GM23248 (cell line): ENCODE results near the gene SLC25A29. TPM values are rescaled to one million over a fixed set of nuclear protein-coding genes. Genes with fewer than 3 reads are reported as not detected.
"Not testable (repeated sequence)": the region's sequence is repeated elsewhere in the genome, so short reads cannot be mapped to it uniquely, and the experiment has no call there.

Experiments
- DNase-seq: peaks from one replicate; pipeline ENCODE4 v3.0.0-alpha.2; 2015
- H2AFZ ChIP-seq: fragments of 200-600 bp; sonication (generic); 2 replicates; pipeline ENCODE4 v1.6.1; 2016; ENCODE audit warnings: antibody characterized with exemption
- H3F3A ChIP-seq: fragments of 200-600 bp; sonication (generic); 2 replicates; pipeline ENCODE4 v1.6.1; 2016; ENCODE audit warnings: mild to moderate bottlenecking, antibody characterized with exemption, mixed run types; ENCODE audit not compliant: insufficient read depth
- H3K27ac ChIP-seq: fragments of 200-600 bp; sonication (generic); 2 replicates; pipeline ENCODE4 v1.5.1; 2016; ENCODE audit warnings: mild to moderate bottlenecking
- H3K27me3 ChIP-seq: fragments of 200-600 bp; sonication (generic); replicated peaks from 2 replicates; pipeline ENCODE4 v1.6.1; 2016; ENCODE audit warnings: mild to moderate bottlenecking; ENCODE audit not compliant: insufficient read depth
- H3K36me3 ChIP-seq: fragments of 200-600 bp; sonication (generic); 2 replicates; pipeline ENCODE4 v1.6.1; 2016; ENCODE audit warnings: low read depth, mild to moderate bottlenecking
- H3K4me1 ChIP-seq: fragments of 200-600 bp; sonication (generic); 2 replicates; pipeline ENCODE4 v1.6.1; 2016; ENCODE audit warnings: mild to moderate bottlenecking; ENCODE audit not compliant: insufficient read depth
- H3K4me2 ChIP-seq: fragments of 200-600 bp; sonication (generic); one replicate; pipeline ENCODE4 v1.6.1; 2016; ENCODE audit warnings: mild to moderate bottlenecking; ENCODE audit not compliant: unreplicated experiment
- H3K4me3 ChIP-seq: fragments of 200-600 bp; sonication (generic); 2 replicates; pipeline ENCODE4 v1.5.1; 2016; ENCODE audit warnings: mild to moderate bottlenecking
- H3K79me2 ChIP-seq: fragments of 200-600 bp; sonication (generic); 2 replicates; pipeline ENCODE4 v1.6.1; 2016; ENCODE audit warnings: mild to moderate bottlenecking; ENCODE audit not compliant: insufficient read depth
- H3K9ac ChIP-seq: fragments of 200-600 bp; sonication (generic); 2 replicates; pipeline ENCODE4 v1.6.1; 2016; ENCODE audit warnings: mild to moderate bottlenecking
- H3K9me2 ChIP-seq: fragments of 200-600 bp; sonication (generic); 2 replicates; pipeline ENCODE4 v1.6.1; 2016; ENCODE audit warnings: mixed run types, mild to moderate bottlenecking, moderate library complexity; ENCODE audit not compliant: insufficient read depth
- H3K9me3 ChIP-seq: fragments of 200-600 bp; sonication (generic); one replicate; pipeline ENCODE4 v1.6.1; 2017; ENCODE audit warnings: low read depth
- H4K20me1 ChIP-seq: fragments of 200-600 bp; sonication (generic); 2 replicates; pipeline ENCODE4 v1.6.0; 2016; ENCODE audit not compliant: insufficient read depth
- EZH2 ChIP-seq: fragments of 200-600 bp; sonication (generic); IDR thresholded peaks from 2 replicates; pipeline ENCODE4 v1.6.1; 2018; ENCODE audit warnings: antibody characterized with exemption, mild to moderate bottlenecking; ENCODE audit not compliant: insufficient read depth, poor library complexity, severe bottlenecking
- EZH2phosphoT487 ChIP-seq: fragments of 200-600 bp; sonication (generic); IDR thresholded peaks from 2 replicates; pipeline ENCODE4 v1.6.1; 2018; ENCODE audit warnings: antibody characterized with exemption, moderate library complexity, mild to moderate bottlenecking, low read depth; ENCODE audit not compliant: insufficient read depth
- WGBS, 2 experiments: methylation state at CpG; one replicate each; pipeline ENCODE4 v1.1.6; 2015 to 2017; ENCODE audit warnings: low lambda C conversion rate in 2 of 2, low coverage in 1 of 2; ENCODE audit errors: missing lambda C conversion rate in 2 of 2; 5-methylcytosine and 5-hydroxymethylcytosine counted together
- in situ Hi-C: fragments of 300-500 bp; cut with MboI; formaldehyde crosslinking; loops from 2 replicates; pipeline ENCODE4 v1.15.0; 2020
- polyA plus RNA-seq: library from polyadenylated mRNA; unstranded; fragments of >200 nt; fragmentation: Nextera tagmentation; extraction: Ambion mirVana; gene quantifications from 2 replicates; pipeline ENCODE4 v1.2.1, GENCODE V29; 2016
- total RNA-seq: library from RNA; depleted of rRNA; stranded (reverse); fragments of >200 nt; shearing (Covaris generic); gene quantifications from 2 replicates; pipeline ENCODE4 v1.2.3, GENCODE V29; 2014

Gene SLC25A29
- total and polyA plus RNA-seq, 2 experiments from 2014 or later: 5.5 to 11.8 TPM

- in situ Hi-C loops: no loop called here
- Histone ChIP-seq H3K9me3 (no peaks in the 10 kb centered on the region), H3K36me3 (no peaks in the 10 kb centered on the region), H3K4me2 (no peak overlapping the region), H3K27me3 (no peaks in the 10 kb centered on the region), H3K4me1 (peaks cover 5% of the 10 kb centered on the region; the same call in 1 of the 2 replicates), H4K20me1 (no peaks in the 10 kb centered on the region), H3K79me2 (no peaks in the 10 kb centered on the region), H3K9me2 (no peaks in the 10 kb centered on the region), H3K4me3 (no peak overlapping the region), H3F3A (no peaks in the 10 kb centered on the region), H3K27ac (no peak overlapping the region), H3K9ac (no peak overlapping the region), H2AFZ (no peak overlapping the region)
- TF ChIP-seq EZH2: no peak
- TF ChIP-seq EZH2phosphoT487: no peak
- WGBS, 2 experiments: 86 to 90% methylated on average over 11 to 12 of the region's 12 CpGs
- no peak for DNase-seq
Observed at GRCh38 chr14:100290607-100291304, 15.5 kb downstream of the SLC25A29 start.

GRCh38 chr14:100289916-100290606, 16.2 kb downstream of the SLC25A29 start:
- Histone ChIP-seq H3K27me3 (no peaks in the 10 kb centered on the region), H3K9me2 (no peaks in the 10 kb centered on the region), H3K4me3 (no peak overlapping the region), H3K4me2 (no peak overlapping the region), H4K20me1 (no peaks in the 10 kb centered on the region), H3K27ac (no peak overlapping the region), H3K9me3 (no peaks in the 10 kb centered on the region), H3K79me2 (peaks cover under 1% of the 10 kb centered on the region; the same call in 1 of the 2 replicates), H3K4me1 (peaks cover 5% of the 10 kb centered on the region; the same call in 1 of the 2 replicates), H3K9ac (no peak overlapping the region), H2AFZ (no peak overlapping the region), H3F3A (no peaks in the 10 kb centered on the region), H3K36me3 (no peaks in the 10 kb centered on the region)
- TF ChIP-seq EZH2phosphoT487 (no peak), EZH2 (no peak)
- DNase-seq: no peak
- 72 to 74% methylated on average over 9 of the region's 9 CpGs for WGBS, 2 experiments
- in situ Hi-C loops: no loop called here

GRCh38 chr14:100288382-100289185, 17.7 kb downstream of the SLC25A29 start:
- Histone ChIP-seq H3K36me3 (no peaks in the 10 kb centered on the region), H3K4me3 (no peak overlapping the region), H3K27me3 (no peaks in the 10 kb centered on the region), H3K9ac (no peak overlapping the region), H3K4me2 (no peak overlapping the region), H2AFZ (no peak overlapping the region), H4K20me1 (no peaks in the 10 kb centered on the region), H3K27ac (no peak overlapping the region), H3K9me3 (no peaks in the 10 kb centered on the region), H3K79me2 (peaks cover 14% of the 10 kb centered on the region; the same call in 1 of the 2 replicates), H3K9me2 (no peaks in the 10 kb centered on the region), H3K4me1 (no peaks in the 10 kb centered on the region), H3F3A (peaks cover 6% of the 10 kb centered on the region; the same call in 1 of the 2 replicates)
- TF ChIP-seq EZH2phosphoT487: no peak
- TF ChIP-seq EZH2: no peak
- 55% methylated on average over 12 of the region's 12 CpGs for WGBS, 2 experiments
- in situ Hi-C loops: no loop called here
- peak; percentile 48 for DNase-seq

GRCh38 chr14:100287998-100288295, 18.3 kb downstream of the SLC25A29 start:
- H3K9me3 ChIP-seq, H3K9ac ChIP-seq, H3K4me3 ChIP-seq, H3K4me2 ChIP-seq, H3K9me2 ChIP-seq, H3K27me3 ChIP-seq, in situ Hi-C loops, H2AFZ ChIP-seq, DNase-seq, H3K4me1 ChIP-seq, H3K27ac ChIP-seq, H4K20me1 ChIP-seq, H3K36me3 ChIP-seq: not testable (repeated sequence)
- peaks cover 20% of the 10 kb centered on the region; the same call in 1 of the 2 replicates for H3K79me2 ChIP-seq
- H3F3A ChIP-seq: peaks cover 13% of the 10 kb centered on the region; the same call in 1 of the 2 replicates
- 76 to 79% methylated on average over 8 of the region's 8 CpGs for WGBS, 2 experiments
